ENCODE measurements around the gene PANX1.
A peak's percentile ranks its signal among the peaks of the same experiment; 100 is the strongest.

PANX1 gene

DNA sequence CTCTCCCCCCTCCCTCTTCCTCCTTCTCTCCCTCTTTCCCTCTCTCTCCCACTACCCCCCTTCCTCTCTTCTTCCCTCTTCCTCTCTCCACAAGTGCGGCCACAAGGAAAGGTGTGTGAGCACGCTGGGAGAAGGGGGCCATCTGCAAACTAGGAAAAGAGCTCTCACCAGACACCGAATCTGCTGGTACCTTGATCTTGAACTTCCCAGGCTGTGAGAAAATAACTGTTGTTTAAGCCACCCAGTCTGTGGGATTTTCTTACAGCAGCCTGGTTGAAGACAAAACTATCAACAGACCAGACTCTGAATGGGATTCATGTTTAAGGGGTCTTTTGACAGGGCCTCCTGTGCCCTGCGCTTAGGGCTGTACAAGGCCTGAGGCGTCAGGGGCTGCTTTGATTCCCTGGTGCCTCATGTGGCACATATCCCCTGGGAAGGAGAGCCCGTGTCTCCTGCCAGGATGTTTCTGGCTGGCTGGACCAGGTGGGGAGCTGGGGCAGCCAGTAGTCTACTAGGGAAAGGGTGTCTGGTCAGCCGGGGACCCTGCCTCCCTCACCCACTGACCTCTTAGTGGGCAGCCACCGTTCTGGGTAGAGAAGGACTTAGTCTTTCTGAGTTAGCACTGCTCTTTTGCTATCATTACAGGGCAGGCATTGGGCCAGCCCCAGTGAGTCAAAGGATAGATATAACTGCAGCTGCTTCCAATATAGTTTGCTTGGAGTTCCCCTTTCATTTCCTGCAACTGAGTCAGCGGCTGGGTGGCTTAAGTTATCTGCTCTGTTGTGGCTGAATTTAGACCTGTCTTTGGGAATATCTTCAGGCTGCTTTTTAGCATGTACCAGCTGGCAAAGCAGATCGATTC is 6.2 kb downstream of the PANX1 start:
- Mint-ChIP-seq H3K27ac (peak overlapping the region; percentile 76), H3K36me3 (ENCODE audit: low read depth) (peaks cover 17% of the 10 kb centered on the region), H3K4me1 (peaks cover 64% of the 10 kb centered on the region), H3K4me3 (peak overlapping the region; percentile 45), H3K9me3 (no peaks in the 10 kb centered on the region), H3K27me3 (no peaks in the 10 kb centered on the region)
- DNase-seq: peak; percentile 39
- ATAC-seq: peak; percentile 93

DNA sequence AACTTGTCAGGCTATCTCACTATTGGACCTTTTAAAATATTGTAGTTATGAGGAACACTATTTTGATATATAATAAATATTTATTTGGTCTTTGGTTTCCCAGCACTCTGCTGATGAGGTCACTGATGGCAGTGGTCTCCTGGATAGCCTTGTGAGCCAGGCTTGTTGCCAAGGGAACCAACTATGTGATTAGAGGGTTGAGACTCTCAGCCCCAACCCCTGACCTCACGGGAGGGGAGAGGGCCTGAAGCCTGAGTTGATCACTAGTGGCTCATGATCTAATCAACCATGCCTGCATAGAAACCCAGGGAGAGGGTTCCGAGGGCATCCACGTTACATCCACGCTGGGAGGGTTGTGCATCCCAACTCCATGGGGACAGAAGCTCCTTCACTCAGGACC is 10.8 kb downstream of the PANX1 start:
- Mint-ChIP-seq H3K9me3 (no peaks in the 10 kb centered on the region), H3K27me3 (no peaks in the 10 kb centered on the region), H3K27ac (no peak overlapping the region), H3K4me1 (peaks cover 83% of the 10 kb centered on the region), H3K36me3 (ENCODE audit: low read depth) (peaks cover 17% of the 10 kb centered on the region), H3K4me3 (no peak overlapping the region)
- no peak for ATAC-seq
- no peak for DNase-seq

DNA sequence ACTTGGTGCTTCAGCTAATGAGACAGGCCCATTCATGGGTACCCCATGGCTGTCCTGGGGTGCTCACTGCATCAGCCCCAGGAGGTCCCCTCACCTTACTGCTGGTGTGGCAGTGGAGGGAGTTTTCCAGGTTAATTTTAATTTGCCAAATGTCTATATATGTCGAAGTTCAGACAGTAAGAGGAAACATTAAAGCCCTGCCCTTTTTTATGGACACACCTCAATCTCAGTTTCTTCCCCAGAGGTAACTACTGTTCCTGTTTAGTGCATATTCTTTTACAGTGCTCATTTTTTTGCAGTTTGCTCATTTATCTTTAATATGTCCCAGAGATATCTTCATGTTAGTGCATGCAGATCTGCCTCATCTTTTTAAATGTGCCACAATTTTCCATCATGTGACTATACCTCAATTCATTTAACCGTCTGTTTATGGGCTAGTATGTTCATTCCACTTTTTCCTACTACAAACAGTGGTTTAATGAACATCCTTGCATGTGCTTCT is 11.6 kb downstream of the PANX1 start:
- Mint-ChIP-seq H3K27me3 (no peaks in the 10 kb centered on the region), H3K4me3 (no peak overlapping the region), H3K9me3 (no peaks in the 10 kb centered on the region), H3K36me3 (ENCODE audit: low read depth) (peaks cover 17% of the 10 kb centered on the region), H3K4me1 (peaks cover 84% of the 10 kb centered on the region), H3K27ac (no peak overlapping the region)
- ATAC-seq: no peak
- DNase-seq: no peak

DNA sequence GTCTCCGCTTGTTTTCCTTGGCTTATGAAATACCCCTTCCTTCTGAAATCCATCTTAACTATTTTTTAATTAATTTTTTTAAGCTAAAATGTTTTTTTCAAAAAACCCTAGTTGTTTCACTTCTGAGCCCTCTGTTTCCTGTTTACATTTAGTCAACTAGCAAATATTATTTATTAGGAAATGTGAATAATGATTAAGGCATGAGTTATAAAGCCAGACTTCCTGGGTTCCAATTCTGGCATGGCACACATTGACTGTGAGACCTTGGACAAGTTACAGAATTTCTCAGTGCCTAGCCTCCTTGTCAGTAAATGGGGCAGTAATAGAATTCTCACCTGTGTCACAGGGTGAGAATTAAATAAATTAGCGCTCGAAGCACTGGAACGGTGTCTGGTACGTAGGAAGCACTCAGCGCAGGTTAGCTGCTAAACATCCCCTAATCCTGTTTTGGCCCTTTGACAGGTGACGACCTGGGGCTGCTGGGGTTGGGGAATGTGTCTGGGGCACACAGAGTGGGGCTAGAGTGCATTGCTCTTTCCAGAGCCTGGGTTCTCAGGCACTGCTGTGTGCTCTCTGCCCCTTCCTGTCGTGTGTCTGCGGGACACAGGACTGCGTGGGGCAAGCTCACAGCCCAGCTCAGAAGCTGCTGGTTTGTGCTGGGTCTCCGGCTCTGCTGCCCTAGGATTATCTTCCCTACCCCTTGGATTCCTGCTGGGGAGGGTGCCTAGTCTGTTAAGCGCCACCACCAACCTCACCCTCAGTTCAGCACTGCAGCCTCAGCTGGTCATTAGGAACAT is 13.1 kb downstream of the PANX1 start:
- DNase-seq (no peak), ATAC-seq (no peak)
- Mint-ChIP-seq H3K9me3 (no peaks in the 10 kb centered on the region), H3K4me3 (no peak overlapping the region), H3K4me1 (peaks cover 84% of the 10 kb centered on the region), H3K36me3 (ENCODE audit: low read depth) (peaks cover 13% of the 10 kb centered on the region), H3K27ac (no peak overlapping the region), H3K27me3 (no peaks in the 10 kb centered on the region)

DNA sequence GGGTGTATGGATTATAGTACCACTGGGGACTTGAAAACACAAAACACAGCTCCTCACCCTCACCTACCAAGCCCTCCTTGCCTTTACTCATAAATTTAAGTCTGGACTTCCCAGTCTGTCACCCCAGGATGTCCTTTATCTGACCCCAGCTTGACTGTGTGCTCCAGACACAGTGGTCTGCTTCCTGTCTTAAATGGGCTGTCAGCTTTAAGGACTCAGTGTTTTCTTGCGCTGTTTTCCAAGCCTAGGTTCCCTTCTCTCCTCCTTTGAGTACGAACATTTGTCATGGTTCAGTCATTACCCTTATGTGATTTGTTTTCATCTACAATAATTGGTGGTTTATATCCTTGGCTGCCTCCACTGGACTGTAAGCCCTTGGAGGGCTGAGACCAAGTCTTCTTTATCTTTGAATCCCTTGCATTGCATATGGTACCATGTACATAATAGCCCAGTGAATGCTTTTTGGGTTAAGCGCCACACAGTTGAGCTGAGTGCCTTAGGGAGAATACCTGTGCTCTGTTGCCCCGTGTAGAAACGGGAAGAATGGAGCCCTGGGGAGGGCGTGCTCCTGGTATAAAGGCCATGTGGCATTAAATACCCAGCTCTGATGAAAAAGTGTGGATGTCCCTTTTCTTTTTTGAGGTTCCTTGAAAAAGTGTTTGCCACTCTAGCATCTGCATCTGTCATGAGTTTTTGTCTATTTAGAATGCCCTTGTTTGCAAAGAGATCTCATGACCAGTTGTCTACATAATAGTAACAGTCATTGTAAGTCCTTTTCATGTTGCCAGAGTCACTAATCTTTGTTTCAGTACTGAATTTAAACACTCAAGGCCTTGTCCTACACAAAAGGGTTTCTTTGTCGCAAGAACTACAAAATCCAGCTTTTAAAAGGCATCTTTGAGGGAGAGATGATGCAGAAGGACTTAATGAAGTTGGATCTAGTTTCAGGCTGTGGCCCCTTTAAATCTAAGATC is 14.0 kb downstream of the PANX1 start:
- Mint-ChIP-seq H3K9me3 (no peaks in the 10 kb centered on the region), H3K4me1 (peaks cover 84% of the 10 kb centered on the region), H3K27me3 (no peaks in the 10 kb centered on the region), H3K4me3 (no peak overlapping the region), H3K27ac (no peak overlapping the region), H3K36me3 (ENCODE audit: low read depth) (peaks cover 6% of the 10 kb centered on the region)
- ATAC-seq (no peak), DNase-seq (no peak)

DNA sequence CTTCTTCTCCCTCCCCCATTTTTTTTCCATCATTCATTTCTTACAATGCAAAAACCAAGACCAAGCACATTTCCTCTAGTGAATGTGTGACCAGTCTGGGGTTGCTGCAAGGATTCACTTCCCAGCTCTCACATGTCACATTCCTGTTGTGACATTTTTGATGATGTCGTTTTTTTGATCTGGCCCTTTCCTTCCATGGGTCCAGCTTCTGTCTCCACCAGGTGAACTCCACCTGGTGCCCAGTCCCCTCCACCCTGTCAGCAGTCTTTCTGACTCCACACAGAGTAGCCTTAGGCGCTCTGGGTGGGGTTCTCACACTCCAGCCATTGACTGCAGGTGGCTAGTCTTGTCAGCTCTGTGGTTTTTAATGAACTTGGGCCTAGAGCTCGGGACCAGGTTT is 15.6 kb downstream of the PANX1 start:
- H3K27me3 Mint-ChIP-seq: no peaks in the 10 kb centered on the region
- no peak overlapping the region for H3K27ac Mint-ChIP-seq
- H3K9me3 Mint-ChIP-seq: no peaks in the 10 kb centered on the region
- H3K4me1 Mint-ChIP-seq: peaks cover 87% of the 10 kb centered on the region
- peaks cover 2% of the 10 kb centered on the region for H3K36me3 Mint-ChIP-seq (ENCODE audit: low read depth)
- ATAC-seq: no peak
- H3K4me3 Mint-ChIP-seq: no peak overlapping the region
- DNase-seq: no peak

DNA sequence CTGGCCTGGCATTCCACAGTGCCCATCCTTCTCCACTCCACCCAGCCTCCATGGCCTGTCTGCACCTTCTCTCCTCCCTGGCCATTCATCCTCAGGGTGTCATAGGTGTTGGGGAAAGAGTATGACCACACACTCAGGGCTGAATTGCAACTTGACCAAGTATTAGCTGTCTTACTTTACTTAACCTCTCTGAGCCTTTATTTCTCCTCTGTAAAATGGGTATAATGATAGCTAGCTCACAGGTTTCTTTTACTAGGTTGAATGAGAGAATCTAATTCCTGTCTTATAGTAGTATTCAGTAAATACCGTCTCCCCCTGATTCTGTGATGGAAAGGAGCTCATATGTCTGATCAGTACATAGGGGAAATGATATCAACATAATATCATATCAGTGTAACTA is 16.0 kb downstream of the PANX1 start:
- H3K4me1 Mint-ChIP-seq: peaks cover 88% of the 10 kb centered on the region
- no peak overlapping the region for H3K4me3 Mint-ChIP-seq
- peaks cover 2% of the 10 kb centered on the region for H3K36me3 Mint-ChIP-seq (ENCODE audit: low read depth)
- ATAC-seq (no peak), DNase-seq (no peak)
- no peak overlapping the region for H3K27ac Mint-ChIP-seq
- no peaks in the 10 kb centered on the region for H3K9me3 Mint-ChIP-seq
- no peaks in the 10 kb centered on the region for H3K27me3 Mint-ChIP-seq

DNA sequence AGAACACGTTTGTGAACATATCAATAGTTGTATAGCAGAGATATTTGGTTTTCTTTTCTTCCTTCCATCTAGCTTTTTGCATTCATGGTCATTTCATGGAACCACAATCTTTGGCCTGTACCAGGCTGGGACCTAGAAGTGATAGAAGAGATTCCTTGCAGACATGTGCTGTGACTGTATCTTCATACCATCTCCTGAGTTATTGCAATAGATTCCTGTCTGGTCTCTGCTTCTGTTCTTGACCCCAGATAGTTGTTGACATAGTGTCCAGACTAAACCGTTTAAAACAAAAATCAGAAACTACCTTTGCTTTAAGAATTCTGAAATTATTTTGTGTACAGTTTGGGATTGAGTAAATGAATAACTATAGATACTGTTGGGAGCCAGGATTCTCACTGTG is 16.8 kb downstream of the PANX1 start:
- Mint-ChIP-seq H3K4me3 (no peak overlapping the region), H3K27ac (no peak overlapping the region), H3K36me3 (ENCODE audit: low read depth) (peaks cover 2% of the 10 kb centered on the region), H3K9me3 (no peaks in the 10 kb centered on the region), H3K27me3 (no peaks in the 10 kb centered on the region), H3K4me1 (peaks cover 87% of the 10 kb centered on the region)
- no peak for ATAC-seq
- DNase-seq: no peak

DNA sequence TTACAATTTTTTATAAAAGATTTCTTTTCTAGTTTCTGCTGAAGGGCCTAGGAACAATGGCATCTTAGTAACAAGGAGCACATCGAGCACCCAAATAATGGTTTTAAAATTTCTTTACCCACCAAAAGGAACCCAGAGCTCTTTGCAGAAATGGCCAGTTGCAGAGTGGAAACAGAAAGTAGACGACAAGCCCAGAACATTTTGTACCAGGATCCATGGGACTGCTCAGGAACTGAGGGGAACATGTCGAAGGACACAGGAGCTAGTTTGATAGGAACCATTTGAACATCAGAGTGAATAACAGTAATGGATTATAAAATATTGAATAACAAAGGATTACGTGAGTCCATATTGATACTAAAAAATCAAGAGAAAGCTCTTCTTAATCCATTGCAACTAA is 17.3 kb downstream of the PANX1 start:
- no peak for DNase-seq
- H3K27me3 Mint-ChIP-seq: no peaks in the 10 kb centered on the region
- peaks cover 2% of the 10 kb centered on the region for H3K36me3 Mint-ChIP-seq (ENCODE audit: low read depth)
- no peak for ATAC-seq
- H3K4me3 Mint-ChIP-seq: no peak overlapping the region
- peaks cover 90% of the 10 kb centered on the region for H3K4me1 Mint-ChIP-seq
- H3K9me3 Mint-ChIP-seq: no peaks in the 10 kb centered on the region
- H3K27ac Mint-ChIP-seq: no peak overlapping the region

DNA sequence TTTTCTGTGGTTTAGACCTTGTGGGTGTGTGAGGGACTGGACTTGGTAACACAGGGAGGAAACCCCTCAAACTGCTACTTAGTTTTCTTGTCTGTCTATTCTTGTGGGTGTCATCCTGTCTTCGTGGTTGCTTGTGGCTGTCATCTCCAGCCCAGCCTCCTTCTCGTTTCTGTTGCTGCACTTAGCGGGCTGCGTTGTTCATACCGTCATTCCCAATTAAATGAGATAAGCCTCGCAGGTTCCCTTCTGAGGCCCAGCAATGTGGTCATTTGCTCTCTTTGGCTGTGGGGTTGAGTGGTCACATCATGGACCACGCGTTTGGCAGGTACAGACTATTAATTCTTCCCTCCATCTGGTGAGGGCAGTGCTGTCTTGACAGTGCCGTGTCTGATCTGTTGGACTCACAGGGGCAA is 18.8 kb downstream of the PANX1 start:
- H3K9me3 Mint-ChIP-seq: no peaks in the 10 kb centered on the region
- H3K27me3 Mint-ChIP-seq: no peaks in the 10 kb centered on the region
- H3K36me3 Mint-ChIP-seq (ENCODE audit: low read depth): peaks cover 3% of the 10 kb centered on the region
- H3K27ac Mint-ChIP-seq: peak overlapping the region; percentile 80
- H3K4me3 Mint-ChIP-seq: peak overlapping the region; percentile 48
- peaks cover 97% of the 10 kb centered on the region for H3K4me1 Mint-ChIP-seq
- ATAC-seq (peak; percentile 87), DNase-seq (peak; percentile 47)

DNA sequence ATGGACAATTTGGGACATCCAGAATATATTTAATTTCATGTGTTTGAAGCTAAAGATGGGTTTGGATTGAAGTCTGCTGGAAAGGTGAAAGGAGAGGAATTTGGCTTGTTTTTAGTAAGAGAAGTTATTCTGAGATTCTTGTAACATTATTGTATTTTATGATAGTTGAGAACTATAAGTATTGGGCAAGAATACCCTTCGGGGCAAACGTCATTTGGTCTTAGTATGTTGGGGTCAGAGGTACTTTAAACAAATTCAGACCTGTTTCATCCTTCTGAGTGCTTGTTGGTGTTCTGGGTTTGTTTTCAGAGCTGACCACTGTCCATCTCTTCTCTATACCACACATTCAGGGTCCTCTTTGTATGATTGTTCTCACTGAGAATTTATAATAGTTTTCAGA is 19.5 kb downstream of the PANX1 start:
- DNase-seq: no peak
- H3K27ac Mint-ChIP-seq: peak overlapping the region; percentile 80
- H3K4me1 Mint-ChIP-seq: peaks cover 97% of the 10 kb centered on the region
- H3K36me3 Mint-ChIP-seq (ENCODE audit: low read depth): peaks cover 5% of the 10 kb centered on the region
- no peaks in the 10 kb centered on the region for H3K9me3 Mint-ChIP-seq
- no peak for ATAC-seq
- no peaks in the 10 kb centered on the region for H3K27me3 Mint-ChIP-seq
- H3K4me3 Mint-ChIP-seq: peak overlapping the region; percentile 48

DNA sequence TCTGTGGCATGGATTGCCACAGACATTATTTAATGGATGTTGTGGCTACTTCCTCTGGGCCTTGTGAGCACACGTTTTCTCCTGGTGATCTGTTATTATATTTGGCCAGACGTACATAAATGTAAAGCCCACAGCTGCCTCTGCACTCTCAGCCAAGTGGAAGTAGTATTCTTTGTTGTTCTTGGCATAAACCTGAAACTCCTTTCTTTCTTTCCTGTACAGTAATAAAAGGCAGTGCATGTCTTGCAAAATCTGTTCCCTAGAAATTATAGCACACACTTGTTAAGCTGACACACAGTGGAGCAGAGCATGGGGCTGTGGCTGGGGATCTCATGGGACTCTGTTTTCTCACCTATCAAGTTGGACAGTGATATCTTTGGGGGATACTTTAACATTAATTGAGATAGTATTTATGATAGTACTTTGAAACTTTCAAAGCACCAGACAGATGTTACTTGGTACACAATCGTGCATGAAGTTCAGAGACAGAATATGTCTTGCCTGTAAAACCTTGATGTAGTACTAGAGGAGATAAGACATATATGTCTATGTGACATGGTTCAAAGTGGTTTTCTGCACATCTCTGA is 20.9 kb downstream of the PANX1 start:
- DNase-seq (no peak), ATAC-seq (no peak)
- Mint-ChIP-seq H3K27ac (no peak overlapping the region), H3K9me3 (no peaks in the 10 kb centered on the region), H3K4me3 (no peak overlapping the region), H3K4me1 (peaks cover 90% of the 10 kb centered on the region), H3K36me3 (ENCODE audit: low read depth) (peaks cover 14% of the 10 kb centered on the region), H3K27me3 (no peaks in the 10 kb centered on the region)

DNA sequence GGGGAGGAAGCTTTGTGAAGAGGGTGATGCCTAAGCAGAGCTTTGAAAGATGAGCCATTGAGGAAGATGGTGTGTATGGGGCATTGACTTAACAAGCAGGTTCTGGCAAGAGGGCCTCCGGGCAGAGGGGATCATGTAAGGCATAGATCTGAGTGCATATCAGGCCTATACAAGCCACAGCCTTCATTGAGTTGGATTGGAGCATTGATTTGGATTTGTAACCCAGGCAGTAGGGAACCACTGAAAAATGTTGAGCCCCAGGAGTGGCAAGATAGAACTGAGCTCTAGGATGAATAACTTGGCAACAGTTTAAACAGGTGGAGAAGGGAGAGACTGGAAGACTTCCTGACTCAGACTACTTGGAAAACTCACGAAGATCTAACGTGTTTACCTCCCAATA is 21.4 kb downstream of the PANX1 start:
- Mint-ChIP-seq H3K27ac (no peak overlapping the region), H3K4me1 (peaks cover 84% of the 10 kb centered on the region), H3K36me3 (ENCODE audit: low read depth) (peaks cover 15% of the 10 kb centered on the region), H3K4me3 (no peak overlapping the region), H3K27me3 (no peaks in the 10 kb centered on the region), H3K9me3 (no peaks in the 10 kb centered on the region)
- ATAC-seq (no peak), DNase-seq (no peak)
